Measurements from ENCODE around the gene SND1. TPM values are rescaled to one million over a fixed set of nuclear protein-coding genes. Genes with fewer than 3 reads are reported as not detected.

The SND1 gene
- total RNA-seq, 1 experiment from 2014 or later: 139 TPM

GRCh38 chr7:128075242-128076095, 423.5 kb downstream of the SND1 start:
- Histone ChIP-seq H3K4me3 (ENCODE audit: low read length) (no peak overlapping the region), H3K9me3 (ENCODE audit: low read length) (no peaks in the 10 kb centered on the region), H3K4me2 (ENCODE audit: low read length) (no peak overlapping the region), H3K27ac (ENCODE audit: low read length) (no peak overlapping the region), H3K9ac (ENCODE audit: low read length) (no peak overlapping the region), H3K4me1 (ENCODE audit: insufficient read depth, low read length) (no peaks in the 10 kb centered on the region), H3K79me2 (ENCODE audit: low read length) (no peaks in the 10 kb centered on the region), H3K9me2 (replicated peaks; ENCODE audit: low read length) (no peaks in the 10 kb centered on the region), H2AFZ (ENCODE audit: low read length) (no peak overlapping the region), H4K20me1 (ENCODE audit: low read length) (no peaks in the 10 kb centered on the region), H3F3A (ENCODE audit: low read length, unreplicated experiment) (no peaks in the 10 kb centered on the region), H3K27me3 (ENCODE audit: low read length) (no peaks in the 10 kb centered on the region), H3K36me3 (ENCODE audit: low read depth, low read length) (no peaks in the 10 kb centered on the region; the same call in 1 of the 2 replicates)
- ATAC-seq: no peak
- TF ChIP-seq EZH2 (IDR thresholded peaks at IDR 0.05; ENCODE audit: low read length, unreplicated experiment) (no peak), CTCF (conservative IDR thresholded peaks at IDR 0.05; ENCODE audit: low read depth, low read length) (no peak), EZH2phosphoT487 (IDR thresholded peaks at IDR 0.05; ENCODE audit: borderline replicate concordance, low read length) (no peak)
- intact Hi-C loops (cut with micrococcal nuclease): no loop called here
- BruUV-seq (replicated peaks): no TSS peak
- ChIA-PET CTCF (no interaction called here), POLR2A (ENCODE audit: unreplicated experiment) (interaction anchor here (0.7 kb wide), 1 partner anchor 90 kb away, joined by 3 read pairs; no protein-coding TSS in a partner anchor)
- DNase-seq: no peak

- H3K4me2 ChIP-seq (ENCODE audit: low read length): no peak overlapping the region
- no peaks in the 10 kb centered on the region for H3K9me2 ChIP-seq (replicated peaks; ENCODE audit: low read length)
- H3K9me3 ChIP-seq (ENCODE audit: low read length): no peaks in the 10 kb centered on the region
- no peak overlapping the region for H2AFZ ChIP-seq (ENCODE audit: low read length)
- H3K36me3 ChIP-seq (ENCODE audit: low read depth, low read length): no peaks in the 10 kb centered on the region; the same call in 1 of the 2 replicates
- BruUV-seq (replicated peaks): no TSS peak
- intact Hi-C loops (cut with micrococcal nuclease): no loop called here
- no peak for TF ChIP-seq CTCF (conservative IDR thresholded peaks at IDR 0.05; ENCODE audit: low read depth, low read length)
- no peak for TF ChIP-seq EZH2phosphoT487 (IDR thresholded peaks at IDR 0.05; ENCODE audit: borderline replicate concordance, low read length)
- TF ChIP-seq EZH2 (IDR thresholded peaks at IDR 0.05; ENCODE audit: low read length, unreplicated experiment): no peak
- no peak for DNase-seq
- H4K20me1 ChIP-seq (ENCODE audit: low read length): no peaks in the 10 kb centered on the region
- H3K9ac ChIP-seq (ENCODE audit: low read length): no peak overlapping the region
- no peak overlapping the region for H3K4me3 ChIP-seq (ENCODE audit: low read length)
- no peaks in the 10 kb centered on the region for H3K4me1 ChIP-seq (ENCODE audit: insufficient read depth, low read length)
- H3K27ac ChIP-seq (ENCODE audit: low read length): no peak overlapping the region
- no peaks in the 10 kb centered on the region for H3K27me3 ChIP-seq (ENCODE audit: low read length)
- ATAC-seq: no peak
- no peaks in the 10 kb centered on the region for H3F3A ChIP-seq (ENCODE audit: low read length, unreplicated experiment)
- H3K79me2 ChIP-seq (ENCODE audit: low read length): no peaks in the 10 kb centered on the region
- ChIA-PET CTCF (no interaction called here), POLR2A (ENCODE audit: unreplicated experiment) (no interaction called here)
Observed at GRCh38 chr7:128076196-128076795, 424.3 kb downstream of the SND1 start.

Measured in PC-3 (cell line).